Stimulated activated CD8-positive, alpha-beta memory T cell treated with anti-CD3 and anti-CD28 coated beads, Interleukin-7, amount 100 ng/mL, for 4 hours (primary cell): Measurements from ENCODE around the gene JUN.
"Not testable (repeated sequence)": the region's sequence is repeated elsewhere in the genome, so short reads cannot be mapped to it uniquely, and the experiment has no call there.

ENCODE experiments used
- DNase-seq, 2 donors: peaks; one replicate each; pipeline ENCODE4 v3.0.0-alpha.2; 2020; ENCODE audit warnings: low read depth in 2 of 2

The JUN gene

DNA sequence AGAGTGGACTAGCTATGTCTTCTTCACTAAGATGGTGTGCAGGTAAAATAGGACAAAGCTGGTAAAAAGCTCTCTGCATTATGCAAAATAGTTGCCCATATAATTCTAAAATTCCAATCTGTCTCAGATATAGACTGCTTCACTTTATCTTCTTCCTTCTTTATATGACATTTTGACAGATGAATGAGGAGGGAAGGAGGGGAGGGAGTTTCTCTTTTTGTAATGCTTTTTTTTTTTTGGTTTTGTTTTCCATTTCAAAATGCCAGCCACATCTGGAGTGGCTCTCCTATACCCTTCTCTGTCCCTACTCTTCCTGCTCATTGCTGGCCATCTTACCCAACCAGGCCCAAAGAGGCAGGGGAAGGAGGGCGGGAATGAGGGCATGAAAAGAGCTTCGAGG is 24.2 kb upstream of the JUN start:
- no peak for DNase-seq

DNA sequence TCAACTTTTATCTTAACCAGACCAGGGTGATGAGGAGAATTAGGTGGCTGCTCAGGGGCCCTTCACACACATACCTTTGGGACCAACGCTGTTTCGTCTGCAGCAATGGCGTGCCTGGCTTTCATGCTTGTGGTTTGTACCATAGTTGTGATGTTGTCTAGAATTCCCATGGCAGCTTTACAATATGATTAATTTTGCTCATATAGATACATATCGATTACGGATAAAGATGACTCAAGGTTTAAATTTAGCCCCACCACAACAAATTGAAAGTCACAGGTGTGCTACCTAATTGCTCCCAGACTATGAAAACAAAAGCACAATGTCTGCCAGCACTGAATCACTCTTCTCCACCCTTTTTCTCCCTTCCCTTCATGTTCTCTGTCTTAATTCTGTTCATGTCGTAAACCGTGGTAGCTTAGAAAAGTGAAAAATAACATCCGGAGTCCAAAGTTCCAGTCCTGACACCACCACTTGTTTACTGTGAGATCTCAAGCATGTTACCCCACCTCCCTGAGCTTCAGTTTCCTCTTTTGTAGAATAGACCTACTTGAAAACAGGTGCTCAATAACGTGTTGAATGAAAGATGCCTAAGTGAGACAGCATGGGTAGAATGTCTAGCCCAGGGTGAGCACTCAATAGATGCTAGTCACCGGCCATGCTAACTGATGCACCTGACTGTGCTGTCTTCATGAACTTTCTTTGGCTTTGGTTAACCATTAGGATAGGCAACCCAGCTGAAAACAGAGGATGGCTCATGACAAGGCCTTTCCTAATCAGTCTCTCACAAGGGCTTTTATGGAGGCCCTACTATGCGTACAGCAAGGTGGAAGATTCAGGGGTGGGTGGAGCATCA is 22.1 kb upstream of the JUN start:
- no peak for DNase-seq

DNA sequence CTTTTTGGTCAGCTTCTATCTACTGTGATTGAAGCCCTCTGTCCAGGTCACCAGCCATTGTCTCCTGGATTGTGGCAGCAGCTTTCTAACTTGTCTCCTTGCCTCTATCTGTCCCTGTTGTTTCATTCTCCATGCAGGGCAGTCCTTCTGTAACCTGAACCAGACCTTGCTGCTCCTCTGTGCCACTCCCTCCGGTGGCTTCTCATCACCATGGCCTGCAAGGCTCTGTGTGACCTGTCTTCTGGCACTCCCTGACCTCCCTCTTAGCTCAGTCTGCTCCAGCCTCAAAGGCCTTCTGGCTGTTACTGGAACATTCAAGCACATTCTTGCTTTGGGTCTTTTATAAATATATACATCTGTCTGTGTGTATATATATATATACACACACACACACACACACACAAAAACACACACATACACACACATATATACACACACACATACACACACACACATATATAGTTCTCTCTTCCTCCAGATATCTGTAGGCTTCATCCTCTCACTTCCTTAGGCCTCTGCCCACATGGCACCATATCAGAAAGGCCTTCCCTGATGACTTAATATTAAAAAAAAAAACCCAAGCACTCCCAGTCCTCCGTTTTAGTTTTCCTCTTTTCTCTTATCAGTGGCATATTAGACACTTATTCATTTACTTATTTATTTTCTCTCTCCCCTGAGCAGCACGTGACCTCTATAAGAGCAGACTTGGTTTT is 21.2 kb upstream of the JUN start:
- no peak for DNase-seq

DNA sequence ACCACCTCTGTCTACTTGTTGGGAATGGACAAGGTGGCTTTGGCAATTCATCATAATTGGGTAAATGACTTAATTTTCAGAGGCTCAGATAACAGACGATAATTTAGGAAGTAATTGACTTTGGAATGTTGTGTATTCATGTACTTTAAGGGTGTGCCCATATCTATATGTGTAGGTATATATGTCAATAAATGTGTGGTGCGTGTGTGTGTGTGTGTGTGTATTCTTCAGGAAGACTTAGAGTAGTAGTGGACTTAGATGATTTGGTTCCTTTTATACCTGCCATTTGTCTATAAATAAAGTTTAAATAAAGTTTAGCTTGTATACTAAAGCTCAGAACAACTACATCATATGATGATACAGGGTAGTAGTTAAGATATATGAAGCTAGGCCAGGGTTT is 20.0 kb upstream of the JUN start:
- no peak for DNase-seq

DNA sequence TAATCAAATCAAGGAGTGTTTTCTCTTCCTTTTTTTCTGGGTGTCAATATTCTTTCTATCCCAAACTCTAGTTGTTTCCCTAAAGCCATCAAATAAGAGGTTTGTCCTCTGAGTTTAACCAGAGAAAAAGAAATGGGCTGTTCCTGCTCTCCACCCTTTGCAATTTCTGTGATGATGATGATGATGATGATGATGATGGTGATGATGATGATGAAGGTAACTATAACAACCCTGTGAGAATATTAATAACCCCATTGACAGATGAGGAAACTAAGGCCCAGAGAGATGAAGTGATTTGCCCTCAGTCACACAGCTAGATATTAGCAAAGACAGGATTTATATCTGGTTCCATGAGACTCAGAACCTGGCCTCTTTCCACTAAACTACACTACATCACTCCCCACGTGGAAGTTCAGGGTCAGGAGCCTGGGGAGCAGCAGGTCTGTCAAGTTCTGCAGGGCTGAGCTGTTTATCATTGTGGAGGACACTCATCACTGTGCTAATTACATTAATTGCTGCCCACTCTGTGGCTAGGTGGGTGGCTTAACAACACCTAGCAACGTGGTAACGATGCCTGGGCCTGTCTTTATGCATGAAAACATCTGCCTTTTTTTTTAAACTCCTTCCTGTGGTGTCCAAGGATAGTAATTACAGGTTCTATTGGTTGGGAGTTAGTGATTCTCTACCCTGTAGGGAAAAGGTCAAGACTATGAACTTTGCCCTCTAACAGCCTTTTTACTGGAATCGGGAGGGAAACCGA is 19.0 kb upstream of the JUN start:
- DNase-seq, result no peak

DNA sequence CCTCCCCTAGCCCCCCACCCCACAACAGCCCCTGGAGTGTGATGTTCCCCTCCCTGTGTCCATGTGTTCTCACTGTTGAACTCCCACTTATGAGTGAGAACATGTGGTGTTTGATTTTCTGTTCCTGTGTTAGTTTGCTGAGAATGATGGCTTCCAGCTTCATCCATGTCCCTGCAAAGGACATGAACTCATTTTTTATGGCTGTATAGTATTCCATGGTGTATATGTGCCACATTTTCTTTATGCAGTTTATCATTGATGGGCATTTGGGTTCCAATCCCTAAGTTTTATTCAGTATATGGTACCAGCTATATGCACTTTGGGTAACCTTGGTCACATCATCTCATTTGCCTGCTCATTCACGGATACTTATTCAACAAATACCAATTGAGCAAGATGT is 17.4 kb upstream of the JUN start:
- not testable (repeated sequence) for DNase-seq

DNA sequence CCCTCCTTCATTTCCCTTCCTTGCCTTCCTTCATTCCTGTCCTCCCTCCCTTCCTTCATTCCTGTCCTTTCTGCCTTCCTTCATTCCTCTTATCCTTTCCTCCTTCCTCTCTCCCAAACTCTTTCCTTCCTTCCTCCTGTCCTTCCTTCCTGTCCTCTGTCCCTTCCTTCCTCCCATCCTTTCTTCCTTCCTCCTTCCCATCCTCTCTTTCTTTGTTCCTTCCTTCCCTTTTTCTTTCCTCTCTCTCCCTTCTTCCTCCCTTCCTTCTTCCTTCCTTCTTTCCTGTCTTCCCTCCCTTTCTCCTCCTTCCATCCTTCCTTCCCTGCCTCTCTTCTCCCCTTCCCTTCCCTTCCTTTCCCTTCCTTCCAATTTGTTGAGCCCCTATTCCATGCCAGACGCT is 15.8 kb upstream of the JUN start:
- no peak for DNase-seq

DNA sequence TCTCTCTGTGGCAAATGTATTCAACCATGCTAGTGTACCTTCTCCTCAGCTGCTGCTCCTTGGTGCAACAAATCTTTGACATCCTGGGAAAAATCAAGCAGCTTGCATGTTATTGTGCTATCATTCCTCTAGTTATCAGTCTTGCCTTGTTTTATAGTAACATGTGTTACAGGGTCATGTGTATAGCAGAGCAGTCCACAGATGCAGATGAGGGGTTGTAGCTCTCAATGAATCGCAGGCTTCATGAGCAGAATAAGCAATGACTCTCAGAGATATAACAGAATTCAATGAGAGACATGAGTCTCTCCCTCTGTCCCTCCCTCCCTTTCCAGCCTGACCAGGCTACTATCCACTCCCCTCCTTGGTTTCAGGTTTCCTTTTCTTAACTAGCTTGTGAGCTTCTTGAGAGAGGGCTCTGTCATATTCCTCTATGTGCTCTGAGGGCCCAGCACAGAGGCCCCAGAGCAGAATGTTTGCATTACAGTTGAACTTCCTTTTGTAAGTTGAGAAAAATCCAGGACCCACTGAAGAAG is 15.1 kb upstream of the JUN start:
- no peak for DNase-seq

DNA sequence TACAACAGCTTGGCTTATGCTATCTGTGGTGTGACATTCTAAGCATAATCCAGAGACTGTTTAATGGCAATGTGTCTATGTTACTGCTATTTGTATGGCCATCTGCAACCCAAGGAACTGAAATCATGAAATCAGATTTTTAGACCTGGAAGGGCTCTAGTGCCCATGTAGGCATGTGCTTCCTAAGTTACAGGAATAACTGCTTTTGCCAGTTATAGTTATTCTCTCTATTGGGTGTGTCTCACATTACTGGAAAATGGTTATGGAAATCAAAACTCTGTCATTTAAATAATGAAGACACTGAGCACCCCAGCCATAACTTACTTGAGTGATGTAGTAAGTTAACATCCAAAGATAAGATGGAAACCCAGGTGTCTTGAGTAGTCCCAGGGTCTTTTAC is 12.6 kb upstream of the JUN start:
- DNase-seq, result no peak

DNA sequence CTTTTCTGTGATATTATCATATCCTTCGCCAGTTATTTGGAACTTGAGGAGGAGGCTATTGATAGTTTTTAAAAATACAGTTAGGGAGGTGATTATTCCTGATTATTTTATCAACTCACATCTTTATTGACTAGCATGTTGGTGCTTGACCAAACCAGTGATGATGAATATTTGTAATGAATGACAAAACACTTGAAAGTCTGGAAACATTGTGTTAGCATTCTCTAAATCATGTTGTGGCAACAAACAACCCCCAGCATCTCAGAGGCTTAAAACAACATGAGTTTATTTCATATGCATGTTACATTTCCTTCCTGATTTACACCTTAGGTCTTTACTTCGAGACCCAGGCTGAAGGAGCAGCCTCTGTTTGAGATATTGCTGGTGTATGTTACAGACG is 10.7 kb upstream of the JUN start:
- DNase-seq, result no peak

DNA sequence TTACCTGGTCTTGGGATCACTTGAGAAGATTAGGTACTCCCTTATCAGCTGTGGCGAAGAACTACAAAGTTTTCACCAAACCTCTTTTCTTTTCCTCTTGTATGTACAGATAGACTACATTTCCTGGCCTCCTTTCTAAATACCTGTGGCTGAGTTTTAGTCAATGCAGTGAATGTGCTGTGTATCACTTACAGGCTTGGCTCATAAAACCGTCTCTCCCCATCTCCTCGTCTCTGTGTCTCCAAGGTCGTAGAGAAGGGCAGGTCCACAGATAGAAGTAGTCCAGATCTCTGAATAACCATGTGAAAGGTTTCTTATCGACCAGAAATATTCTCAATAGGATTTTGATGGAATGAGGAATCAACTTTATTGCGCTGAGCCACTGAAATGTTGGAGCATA is 9.0 kb upstream of the JUN start:
- DNase-seq, result no peak

DNA sequence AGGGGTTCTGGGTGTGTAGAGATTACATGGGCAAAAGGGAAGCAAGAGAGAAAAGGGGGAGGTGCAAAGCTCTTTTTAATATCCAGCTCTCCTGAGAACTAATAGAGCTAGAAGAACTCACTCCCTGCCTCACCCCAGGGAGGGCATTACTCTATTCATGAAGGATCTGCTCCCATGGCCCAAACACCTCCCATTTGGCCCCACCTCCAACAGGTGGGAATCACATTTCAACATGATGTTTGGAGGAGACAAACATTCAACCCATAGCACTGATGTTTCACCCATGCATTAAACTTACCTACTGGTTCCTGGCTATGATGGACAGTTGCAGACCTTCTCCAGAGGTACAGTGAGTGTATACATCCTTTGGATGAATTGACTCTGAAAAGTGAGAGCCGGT is 7.3 kb upstream of the JUN start:
- no peak for DNase-seq

DNA sequence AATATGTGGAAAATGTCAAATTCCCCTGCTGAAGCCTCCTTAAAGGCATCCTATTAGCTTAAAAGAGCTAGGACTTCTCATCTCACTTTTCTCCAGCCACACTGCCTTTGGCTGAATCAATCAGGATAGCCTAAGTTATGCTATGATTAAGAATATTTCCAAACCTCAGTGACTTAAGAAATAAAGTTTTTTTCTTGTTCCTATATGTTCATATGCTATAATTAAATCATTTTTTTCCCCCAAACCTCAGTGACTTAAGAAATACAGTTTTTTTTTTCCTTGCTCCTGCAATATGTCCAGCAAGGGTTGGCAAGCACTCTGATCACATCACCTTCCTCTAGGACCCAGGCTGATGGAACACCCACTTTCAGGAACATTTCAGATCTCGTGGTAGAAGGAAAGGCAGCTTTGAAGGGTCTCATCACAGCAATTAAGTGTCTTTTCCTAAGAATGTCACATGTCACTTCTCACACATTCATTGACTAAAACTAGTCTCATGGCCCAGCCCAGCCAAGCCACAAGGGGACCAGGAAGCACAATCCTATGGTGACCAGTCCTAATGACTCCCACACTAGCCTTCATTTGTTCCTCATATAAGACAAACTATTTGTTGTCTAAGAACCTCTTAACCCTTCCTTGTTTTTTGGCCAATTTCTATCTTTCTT is 6.3 kb upstream of the JUN start:
- no peak for DNase-seq

DNA sequence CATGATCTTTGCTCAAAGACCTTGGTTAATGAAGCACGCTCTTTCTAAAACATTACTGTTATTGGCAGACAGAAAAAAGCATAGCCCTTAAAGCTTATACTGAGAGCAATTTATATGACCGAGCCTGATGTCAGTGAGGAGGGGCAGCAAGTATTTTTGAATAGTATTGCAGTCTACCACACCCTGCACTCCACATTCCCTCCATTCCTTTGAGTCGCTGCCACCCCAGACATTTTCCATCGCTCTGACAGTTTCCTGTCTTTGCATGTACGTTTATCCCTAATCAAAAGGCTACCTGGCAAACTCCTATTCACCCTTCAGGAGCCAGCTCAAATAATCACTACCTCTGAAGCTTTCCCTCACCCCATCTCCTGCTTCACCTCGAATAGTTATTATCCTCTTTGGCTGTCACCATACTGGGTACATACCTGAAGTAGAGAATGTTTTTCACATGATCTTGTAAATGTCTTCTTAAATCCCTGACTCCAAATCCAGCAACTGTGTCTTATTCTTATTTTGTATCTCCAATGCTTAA is 5.5 kb upstream of the JUN start:
- no peak for DNase-seq

DNA sequence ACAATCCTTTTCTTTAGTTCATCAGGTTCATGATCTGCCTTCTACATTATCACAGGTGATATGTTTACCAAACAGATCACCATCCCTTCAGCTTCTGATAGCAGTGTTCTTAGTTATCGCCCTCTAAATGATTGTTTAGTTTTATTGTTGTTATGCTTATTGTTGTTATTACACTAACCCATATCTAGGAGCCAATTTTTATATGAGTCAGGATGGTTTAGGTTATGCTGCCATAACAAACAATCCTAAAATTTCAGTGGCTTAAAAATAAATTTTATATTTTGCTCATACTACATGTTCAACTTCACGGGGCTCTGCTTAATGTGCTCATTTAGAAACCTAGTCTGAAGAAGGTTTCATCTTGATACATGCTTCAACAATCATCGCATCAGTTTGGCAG is 4.4 kb upstream of the JUN start:
- no peak for DNase-seq

DNA sequence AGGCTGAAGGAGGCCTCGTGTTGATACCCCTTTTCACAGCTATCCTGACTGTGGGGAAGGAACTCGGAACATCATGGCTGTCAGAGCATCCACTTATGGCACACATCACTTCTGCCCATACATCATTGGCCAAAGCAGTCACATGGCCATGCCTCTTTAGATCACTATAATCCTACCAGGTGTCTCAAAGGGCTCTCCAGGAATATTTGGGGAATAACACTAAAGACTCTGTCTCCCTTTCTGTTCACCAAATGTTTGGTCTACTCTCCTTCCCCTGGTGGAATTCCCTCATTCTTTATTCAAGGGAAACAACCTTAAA is 3.0 kb upstream of the JUN start:
- DNase-seq, result no peak

DNA sequence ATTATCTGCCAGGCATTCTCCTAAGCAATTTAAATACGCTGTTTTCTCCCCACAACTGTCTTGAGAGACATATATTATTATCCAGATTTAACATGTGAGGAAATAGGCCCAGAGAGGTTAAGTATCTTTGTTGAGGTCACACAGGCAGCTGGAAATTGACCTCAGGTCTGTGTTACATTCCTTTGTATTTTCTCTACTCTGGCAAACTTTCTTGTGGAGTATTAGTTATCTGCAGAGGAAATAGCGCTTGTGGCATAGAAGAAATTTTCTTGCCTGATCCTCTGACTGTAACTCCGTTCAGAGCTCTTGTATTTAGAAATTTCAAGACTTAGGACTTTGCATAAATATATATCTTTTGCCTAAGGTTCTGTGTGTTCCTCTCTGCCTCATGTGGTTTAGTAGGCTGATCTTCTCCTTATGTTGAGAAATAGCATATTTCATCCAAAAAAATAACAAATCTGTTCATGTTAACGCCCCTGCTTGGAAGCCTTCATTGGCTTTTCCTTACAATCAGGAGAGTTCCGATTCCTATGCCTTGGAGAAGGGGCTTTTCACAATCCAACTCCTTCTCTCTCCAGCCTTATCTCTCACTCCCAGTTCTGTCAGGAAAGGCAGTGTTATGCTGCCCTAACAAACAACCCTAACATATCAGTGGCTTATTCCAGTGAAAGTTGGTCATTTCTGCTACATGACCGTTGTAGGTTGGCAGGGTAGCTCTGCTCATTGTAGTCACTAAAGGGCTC is 2.5 kb upstream of the JUN start:
- no peak for DNase-seq

DNA sequence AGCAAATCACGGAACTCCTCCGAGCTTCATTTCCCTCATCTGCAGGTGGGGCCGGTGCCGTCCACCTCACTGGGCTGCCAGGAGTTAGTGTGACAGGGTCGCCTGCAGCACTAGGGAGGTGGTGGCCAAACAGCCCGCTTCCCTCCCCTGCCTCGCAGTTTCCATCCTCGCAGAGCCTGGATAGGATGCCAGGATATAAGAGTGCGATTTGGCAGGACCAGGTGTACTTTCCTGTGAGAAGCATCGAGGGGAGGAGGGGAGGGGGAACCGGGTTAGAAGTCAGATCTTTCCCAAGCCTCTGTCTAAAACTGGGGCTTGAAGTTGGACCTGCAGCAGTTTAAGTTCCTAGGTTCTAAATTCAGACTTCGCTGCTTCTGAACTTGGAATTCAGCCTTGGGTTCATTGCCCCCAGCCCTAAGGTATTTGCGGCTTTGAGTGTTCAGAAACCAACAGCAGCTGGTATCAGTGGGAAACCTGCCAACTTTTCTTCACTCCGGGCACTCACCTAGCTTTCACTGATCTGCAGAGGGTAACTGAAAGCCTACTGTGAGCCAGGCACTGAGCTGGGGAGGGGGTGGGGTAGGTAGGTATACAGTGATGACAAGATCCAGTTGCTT is 1.7 kb upstream of the JUN start:
- peak in 1 of 2 donors; percentile 15 for DNase-seq

DNA sequence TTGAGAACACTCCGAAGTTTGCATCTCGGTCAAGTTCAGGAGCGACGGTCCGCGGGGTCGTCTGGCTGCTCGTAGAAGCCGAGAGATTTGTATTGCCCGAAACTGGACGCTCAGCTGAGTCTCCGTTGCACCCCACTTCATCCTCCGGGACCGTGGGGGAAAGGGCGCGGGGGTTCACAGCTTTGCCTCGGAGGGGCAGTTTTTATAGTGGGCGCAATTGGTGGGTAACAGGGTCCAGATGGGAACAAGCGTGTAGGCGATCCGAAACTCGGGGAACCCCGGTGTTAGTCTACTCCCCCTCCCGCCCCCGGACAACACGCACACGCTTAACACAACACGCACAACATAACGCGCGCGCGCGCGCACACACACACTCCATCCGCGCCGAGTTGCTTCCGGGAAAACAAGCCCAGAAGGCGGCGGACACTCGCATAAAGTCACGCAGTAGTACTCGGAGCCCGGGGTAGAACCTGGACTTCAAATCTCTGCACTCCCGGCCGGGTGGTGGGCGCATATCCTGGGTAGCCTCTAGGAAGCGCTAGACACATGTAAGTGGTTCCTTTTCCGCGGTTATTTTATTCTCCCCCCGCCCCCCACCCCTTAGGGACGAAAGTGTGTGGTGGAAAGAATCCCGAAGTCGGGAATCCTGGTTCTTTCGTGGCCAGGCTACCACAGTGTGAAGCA is 1.1 kb upstream of the JUN start:
- DNase-seq, result peak; percentile 78 to 80
